GM10248 (cell line): ENCODE measurements around the gene FHIT.
A peak's percentile ranks its signal among the peaks of the same experiment; 100 is the strongest.

Experiments used
- CTCF ChIA-PET: fragments of 300-600 bp; sonication (Branson Sonifier 250); formaldehyde crosslinking; extraction: SDS; loops from one replicate; lab custom pipeline; 2021; ENCODE audit warnings: antibody characterized with exemption; lab: Yijun Ruan, JAX
- POLR2A ChIA-PET: fragments of 350-650 bp; sonication (Branson Sonifier 250); formaldehyde crosslinking; extraction: SDS; loops from one replicate; lab custom pipeline; 2020; ENCODE audit warnings: antibody characterized with exemption; lab: Yijun Ruan, JAX
- DNase-seq: peaks from one replicate; pipeline ENCODE4 v3.0.0; 2012; ENCODE audit errors: extremely low spot score
- CTCF ChIP-seq: IDR thresholded peaks from 2 replicates; pipeline ENCODE4 v1.5.1; 2012; ENCODE audit warnings: mild to moderate bottlenecking, low read depth; ENCODE audit errors: extremely low read depth, missing control alignments, control extremely low read depth

The FHIT gene

GRCh38 chr3:61173676-61174075 lies 77.6 kb downstream of the FHIT start:
- no peak for DNase-seq
- ChIA-PET POLR2A (no interaction called here), CTCF (interaction anchor here (1.2 to 1.9 kb wide), 2 partner anchors 11 to 21 kb away, joined by 4 to 6 read pairs; no protein-coding TSS in a partner anchor)
- no peak for TF ChIP-seq CTCF

- peak; percentile 22 for DNase-seq
- ChIA-PET POLR2A (no interaction called here), CTCF (interaction anchor here (0.6 to 1.9 kb wide), 4 partner anchors 12 to 61 kb away, joined by 3 to 6 read pairs (median 4); no protein-coding TSS in a partner anchor)
Measured at GRCh38 chr3:61172684-61173083, 78.6 kb downstream of the FHIT start.

GRCh38 chr3:61172203-61172602 lies 79.0 kb downstream of the FHIT start:
- ChIA-PET CTCF (interaction anchor here (0.6 to 1.9 kb wide), 4 partner anchors 13 to 61 kb away, joined by 3 to 6 read pairs (median 4); no protein-coding TSS in a partner anchor), POLR2A (no interaction called here)
- TF ChIP-seq CTCF, result no peak
- DNase-seq, result no peak

More at GRCh38 chr3:61172684-61173083, 78.6 kb downstream of the FHIT start:
- peak; percentile 31 for TF ChIP-seq CTCF

GRCh38 chr3:61169621-61170251 lies 81.5 kb downstream of the FHIT start:
- TF ChIP-seq CTCF, result no peak
- DNase-seq, result no peak
- POLR2A ChIA-PET, result no interaction called here
- CTCF ChIA-PET, result no interaction called here

GRCh38 chr3:61168286-61168685 lies 83.0 kb downstream of the FHIT start:
- DNase-seq, result no peak

GRCh38 chr3:61162965-61163364 lies 88.3 kb downstream of the FHIT start:
- no peak for DNase-seq
- no peak for TF ChIP-seq CTCF
- ChIA-PET CTCF (no interaction called here), POLR2A (no interaction called here)

More at GRCh38 chr3:61168286-61168685, 83.0 kb downstream of the FHIT start:
- POLR2A ChIA-PET, result no interaction called here
- CTCF ChIA-PET, result no interaction called here
- no peak for TF ChIP-seq CTCF
